K562 (cell line): ENCODE data around the gene CHMP2A. TPM values are rescaled to one million over a fixed set of nuclear protein-coding genes. Genes with fewer than 3 reads are reported as not detected.

Experiments
- CBFA2T3 ChIP-seq: fragments of 450-650 bp; IDR thresholded peaks from 2 replicates; pipeline ENCODE4 v1.6.1; 2017
- CREM ChIP-seq: IDR thresholded peaks from 2 replicates; pipeline ENCODE4 v1.6.1; 2014; ENCODE audit warnings: antibody characterized with exemption, low read depth
- CTBP1 ChIP-seq: fragments of 450-650 bp; IDR thresholded peaks from 2 replicates; pipeline ENCODE4 v1.6.1; 2016; ENCODE audit warnings: borderline replicate concordance
- E2F6 ChIP-seq, 2 experiments: IDR thresholded peaks; 2 replicates each; pipeline ENCODE4 v1.6.1; 2011; ENCODE audit warnings: borderline replicate concordance in 1 of 2, control low read depth in 1 of 2, low read depth in 1 of 2, low read length in 1 of 2, mild to moderate bottlenecking in 1 of 2, mixed read lengths in 1 of 2, moderate library complexity in 1 of 2; ENCODE audit not compliant: insufficient read depth in 1 of 2, insufficient read length in 1 of 2, poor library complexity in 1 of 2, severe bottlenecking in 1 of 2; ENCODE audit errors: extremely low read depth in 1 of 2
- HDAC1 ChIP-seq, 2 experiments: fragments of 450-650 bp; IDR thresholded peaks; 2 replicates each; pipeline ENCODE4 v1.6.1; 2016 to 2017; ENCODE audit warnings: inconsistent platforms in 1 of 2, mild to moderate bottlenecking in 1 of 2, moderate library complexity in 1 of 2
- HDAC3 ChIP-seq: fragments of 450-650 bp; IDR thresholded peaks from 2 replicates; pipeline ENCODE4 v1.6.1; 2018; ENCODE audit warnings: borderline replicate concordance, mild to moderate bottlenecking, moderate library complexity; ENCODE audit not compliant: partially characterized antibody
- HDGF ChIP-seq: fragments of 450-650 bp; IDR thresholded peaks from 2 replicates; pipeline ENCODE4 v1.6.1; 2016
- MEIS2 ChIP-seq: fragments of 450-650 bp; IDR thresholded peaks from 2 replicates; pipeline ENCODE4 v1.6.1; 2014; ENCODE audit warnings: mild to moderate bottlenecking; ENCODE audit not compliant: partially characterized antibody
- PHF21A ChIP-seq: fragments of 450-650 bp; IDR thresholded peaks from 2 replicates; pipeline ENCODE4 v1.6.1; 2017; ENCODE audit warnings: low read depth, borderline replicate concordance
- PKNOX1 ChIP-seq: fragments of 450-650 bp; IDR thresholded peaks from 2 replicates; pipeline ENCODE4 v1.6.1; 2016
- RAD21 ChIP-seq, 2 experiments: fragments of 250-450 bp in 1 of 2; fragments of 450-650 bp in 1 of 2; sonication (Bioruptor Pico) in 1 of 2; formaldehyde crosslinking in 1 of 2; IDR thresholded peaks in 1 of 2; conservative IDR thresholded peaks in 1 of 2; 2 replicates each; pipeline versions ENCODE4 v1.4.0 to v1.8.0; 2020 to 2022; ENCODE audit warnings: mild to moderate bottlenecking in 2 of 2, moderate library complexity in 1 of 2
- SMARCE1 ChIP-seq: fragments of 450-650 bp; IDR thresholded peaks from 2 replicates; pipeline ENCODE4 v1.7.1; 2016; ENCODE audit warnings: mild to moderate bottlenecking
- TBL1XR1 ChIP-seq, 2 experiments: IDR thresholded peaks; 2 replicates each; pipeline ENCODE4 v1.6.1; 2012; ENCODE audit warnings: improper control_type of control experiment in 2 of 2, low read length in 2 of 2, mild to moderate bottlenecking in 1 of 2
- TCF7L2 ChIP-seq: fragments of 150-350 bp; IDR thresholded peaks from 2 replicates; pipeline ENCODE4 v1.6.1; 2016; ENCODE audit warnings: low read depth, mild to moderate bottlenecking, low read length, moderate library complexity
- TEAD1 ChIP-seq, 2 experiments: fragments of 450-650 bp in 1 of 2; sonication (generic) in 1 of 2; formaldehyde crosslinking; IDR thresholded peaks; 2 replicates each; pipeline versions ENCODE4 v1.4.0 to v1.8.0; 2020 to 2022; ENCODE audit warnings: mild to moderate bottlenecking in 2 of 2, missing genetic modification reagents in 1 of 2
- TFAM ChIP-seq: fragments of 250-450 bp; sonication (Bioruptor Pico); conservative IDR thresholded peaks from 2 replicates; pipeline ENCODE4 v1.5.0; 2021; ENCODE audit warnings: mild to moderate bottlenecking, moderate library complexity
- VEZF1 ChIP-seq: fragments of 200-800 bp; sonication (Bioruptor generic); IDR thresholded peaks from 2 replicates; pipeline ENCODE4 v1.6.1; 2017; ENCODE audit warnings: missing genetic modification characterization, missing compliant biosample characterization
- ZNF707 ChIP-seq: fragments of 250-450 bp; sonication (Bioruptor Pico); conservative IDR thresholded peaks from 2 replicates; pipeline ENCODE4 v1.8.0; 2022; ENCODE audit warnings: inconsistent platforms, mild to moderate bottlenecking, moderate library complexity
- polyA plus RNA-seq, 8 experiments: library from polyadenylated mRNA; depleted of rRNA in 4 of 8; stranded (reverse) in 5 of 8; unstranded in 3 of 8; fragments of >200 nt; fragmentation: Nextera tagmentation in 2 of 8; fragmentation: Illumina TruSeq in 1 of 8; extraction: Ambion mirVana in 2 of 8; extraction: Trizol in 1 of 8; gene quantifications; 2 replicates each; pipeline versions ENCODE4 v1.2.1 to v1.2.3, GENCODE V29; 2011 to 2014; ENCODE audit warnings: inconsistent platforms in 1 of 8, missing spikeins in 1 of 8
- total RNA-seq, 7 experiments: library from RNA; depleted of rRNA in 6 of 7; stranded (reverse); fragments of >200 nt in 6 of 7; fragmentation: Illumina TruSeq in 2 of 7; extraction: Trizol in 2 of 7; gene quantifications; 2 replicates each; pipeline versions ENCODE4 v1.2.1 to v1.2.3, GENCODE V29; 2011 to 2021; ENCODE audit warnings: low replicate concordance in 1 of 7

Gene CHMP2A
- total and polyA plus RNA-seq, 9 of the 15 experiments (the other 6 are each of a cell fraction or from before 2014, with no cell fraction given), result 57.6 to 159 (median 87.2) TPM

GRCh38 chr19:58584498-58585441 is 29.9 kb upstream of the CHMP2A start (continued):
- TF ChIP-seq VEZF1 (peak; percentile 81), CREM (peak; percentile 61), CTBP1 (peak; percentile 61; the same call in 1 of the 2 replicates), PKNOX1 (peak; percentile 81), HDGF (no peak), HDAC3 (peak; percentile 37), MEIS2 (peak; percentile 35), E2F6 (IDR thresholded peaks at IDR 0.05; ENCODE audit: borderline replicate concordance in 1 of 2, extremely low read depth in 1 of 2, insufficient read depth in 1 of 2, insufficient read length in 1 of 2, low read depth in 1 of 2, low read length in 1 of 2, poor library complexity in 1 of 2, severe bottlenecking in 1 of 2) (peak in 1 of 2 experiments; percentile 20), TBL1XR1 (IDR thresholded peaks at IDR 0.05; ENCODE audit: low read length in 2 of 2) (peak in 1 of 2 experiments; percentile 58; a peak in 1 of 4 replicates), PHF21A (no peak), RAD21 (CRISPR knock-in tag; conservative IDR thresholded peaks at IDR 0.05 in 1 of 2, IDR thresholded peaks at IDR 0.05 in 1 of 2) (peak in 1 of 2 experiments; percentile 25; a peak in 1 of 4 replicates), SMARCE1 (peak; percentile 55; the same call in 1 of the 2 replicates), TFAM (CRISPR knock-in tag) (no peak), ZNF707 (CRISPR knock-in tag) (no peak), CBFA2T3 (peak; percentile 85), HDAC1 (IDR thresholded peaks at IDR 0.05) (peak in 1 of 2 experiments; percentile 42; a peak in 1 of 4 replicates), TCF7L2 (no peak), TEAD1 (CRISPR knock-in tag; IDR thresholded peaks at IDR 0.05) (peak in 1 of 2 experiments; percentile 63; a peak in 1 of 4 replicates)
